ENCODE results near the gene TRPV4.

TRPV4 gene

GRCh38 chr12:109775172-109775881 lies 57.9 kb downstream of the TRPV4 start:
- FAIRE-seq: no peak

DNA sequence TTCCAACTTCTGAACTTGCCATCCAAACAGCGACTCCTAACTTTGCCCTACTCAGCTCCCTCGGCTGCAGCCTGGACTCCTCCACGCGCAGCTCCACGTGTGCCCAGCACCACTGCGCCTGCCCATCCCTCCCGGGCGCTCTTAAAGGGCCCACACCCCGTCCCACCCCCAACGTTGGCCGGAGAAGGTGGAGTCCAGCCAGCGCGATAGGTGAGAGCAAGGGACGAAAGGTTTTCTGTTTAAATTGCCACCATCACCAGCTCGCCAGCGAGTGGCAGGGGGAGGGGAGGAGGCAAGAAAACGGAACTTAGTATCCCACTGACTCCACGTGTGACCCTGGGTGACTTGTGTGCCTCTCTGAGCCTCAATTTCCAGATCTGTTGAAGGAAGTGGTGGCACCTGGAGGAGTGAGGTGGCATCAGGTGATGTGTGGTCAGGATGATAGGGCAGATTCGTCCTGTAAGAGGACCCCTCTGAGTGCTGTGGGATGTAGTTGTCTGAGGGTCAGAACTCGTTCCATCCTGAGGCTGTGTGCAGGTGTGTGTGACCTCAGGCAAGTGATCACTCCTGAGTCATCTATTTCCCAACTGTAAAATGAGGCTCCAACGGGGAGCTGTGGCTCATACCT lies 59.7 kb downstream of the TRPV4 start:
- FAIRE-seq: no peak

- no peak for FAIRE-seq
Observed at GRCh38 chr12:109772622-109773321, 60.4 kb downstream of the TRPV4 start.

- no peak for FAIRE-seq
Observed at GRCh38 chr12:109771746-109772621, 61.2 kb downstream of the TRPV4 start.

- FAIRE-seq: no peak
Observed at GRCh38 chr12:109770861-109771670, 62.1 kb downstream of the TRPV4 start.

DNA sequence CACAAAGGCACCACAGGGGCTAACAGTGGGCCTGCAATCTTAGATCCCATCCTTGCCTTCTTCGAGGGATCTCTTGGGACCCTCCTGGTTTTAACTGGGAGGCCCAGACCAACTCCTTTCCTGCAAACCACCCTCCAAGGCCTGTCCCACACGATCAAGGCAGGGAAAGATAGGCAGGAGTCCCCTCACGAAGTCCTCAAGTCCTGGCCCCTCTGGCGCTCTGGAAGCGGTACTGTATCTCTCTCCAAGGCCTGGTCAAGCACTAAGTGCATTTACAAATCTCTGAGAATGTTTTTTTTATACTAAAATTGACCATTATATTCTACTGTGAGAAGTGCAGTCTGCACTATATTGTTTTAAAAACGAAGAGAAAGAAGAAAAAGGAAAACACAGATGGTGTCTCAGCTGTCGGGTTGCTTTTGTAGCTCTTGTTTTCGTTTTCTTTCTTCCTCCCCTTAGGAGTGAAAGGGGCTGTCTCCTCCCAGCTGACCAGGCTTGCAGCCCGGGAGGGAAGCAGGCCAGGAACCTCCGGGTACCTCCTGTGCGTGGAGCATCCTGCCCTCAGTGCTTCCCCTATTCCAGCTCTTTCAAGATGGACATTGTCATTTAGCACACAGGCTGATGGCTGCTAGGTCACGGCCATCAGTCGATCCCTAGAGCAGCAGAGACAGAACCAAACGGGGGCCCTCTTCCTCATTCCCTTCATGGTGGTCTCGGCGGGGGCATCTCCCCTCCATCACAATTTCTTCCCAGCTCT lies 62.9 kb downstream of the TRPV4 start:
- FAIRE-seq: no peak

DNA sequence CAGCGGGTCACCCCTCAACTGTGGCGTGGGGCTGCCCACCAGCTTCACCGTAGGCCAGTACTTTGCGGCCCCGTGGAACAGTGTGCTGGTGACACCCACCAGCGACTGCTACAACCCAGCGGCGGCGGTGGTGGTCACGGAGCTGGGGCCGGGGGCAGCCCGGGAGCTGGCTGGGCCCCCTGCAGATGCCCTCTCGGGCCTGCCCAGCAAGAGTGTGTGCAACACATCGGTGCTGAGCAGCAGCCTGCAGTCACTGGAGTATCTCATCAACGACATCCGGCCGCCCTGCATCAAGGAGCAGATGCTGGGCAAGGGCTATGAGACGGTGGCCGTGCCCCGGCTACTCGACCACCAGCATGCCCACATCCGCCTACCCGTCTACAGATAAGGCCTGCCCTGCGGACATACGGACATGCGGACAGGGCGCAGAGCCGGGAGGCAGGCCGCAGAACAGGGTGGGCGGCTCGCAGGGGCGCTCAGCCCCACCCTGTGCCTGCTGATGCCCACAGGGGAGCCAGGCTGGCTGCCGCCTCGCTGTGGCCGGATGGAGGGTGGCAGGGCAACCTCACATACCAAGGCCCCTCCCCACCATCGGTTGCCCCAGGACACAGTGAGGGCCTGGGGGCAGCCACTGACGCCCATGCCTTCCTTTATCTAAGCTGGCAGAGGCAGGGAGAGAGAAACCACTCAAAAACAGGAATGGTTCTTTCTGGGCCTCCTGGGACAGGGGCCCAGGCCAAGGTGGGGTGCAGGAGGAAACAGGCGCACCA lies 64.1 kb downstream of the TRPV4 start:
- FAIRE-seq: no peak

DNA sequence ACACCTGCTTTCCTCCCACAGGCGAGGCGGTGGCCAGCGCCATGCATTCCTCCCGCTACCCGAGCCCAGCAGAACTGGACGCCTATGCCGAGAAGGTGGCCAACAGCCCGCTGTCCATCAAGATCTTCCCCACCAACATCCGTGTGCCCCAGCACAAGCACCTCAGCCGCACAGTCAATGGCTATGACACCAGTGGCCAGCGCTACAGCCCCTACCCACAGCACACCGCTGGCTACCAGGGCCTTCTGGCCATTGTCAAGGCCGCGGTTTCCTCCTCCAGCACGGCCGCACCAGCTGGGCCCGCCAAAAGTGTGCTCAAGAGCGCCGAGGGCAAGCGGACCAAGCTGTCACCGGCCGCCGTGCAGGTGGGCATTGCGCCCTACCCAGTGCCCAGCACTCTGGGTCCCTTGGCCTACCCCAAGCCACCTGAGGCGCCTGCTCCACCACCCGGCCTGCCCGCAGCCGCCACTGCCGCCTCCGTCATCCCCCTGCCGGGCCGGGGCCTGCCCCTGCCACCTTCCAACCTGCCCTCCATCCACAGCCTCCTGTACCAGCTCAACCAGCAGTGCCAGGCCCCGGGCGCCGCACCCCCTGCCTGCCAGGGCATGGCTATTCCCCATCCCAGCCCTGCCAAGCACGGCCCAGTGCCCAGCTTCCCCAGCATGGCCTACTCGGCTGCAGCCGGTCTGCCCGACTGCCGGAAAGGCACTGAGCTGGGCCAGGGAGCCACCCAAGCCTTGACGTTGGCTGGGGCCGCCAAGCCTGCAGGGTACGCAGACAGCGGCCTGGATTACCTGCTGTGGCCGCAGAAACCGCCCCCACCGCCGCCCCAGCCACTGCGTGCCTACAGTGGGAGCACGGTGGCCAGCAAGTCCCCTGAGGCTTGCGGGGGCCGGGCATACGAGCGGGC lies 65.0 kb downstream of the TRPV4 start:
- FAIRE-seq: no peak

GRCh38 chr12:109767456-109767855 lies 65.7 kb downstream of the TRPV4 start:
- no peak for FAIRE-seq

GRCh38 chr12:109766251-109766778 lies 66.9 kb downstream of the TRPV4 start:
- FAIRE-seq: no peak

DNA sequence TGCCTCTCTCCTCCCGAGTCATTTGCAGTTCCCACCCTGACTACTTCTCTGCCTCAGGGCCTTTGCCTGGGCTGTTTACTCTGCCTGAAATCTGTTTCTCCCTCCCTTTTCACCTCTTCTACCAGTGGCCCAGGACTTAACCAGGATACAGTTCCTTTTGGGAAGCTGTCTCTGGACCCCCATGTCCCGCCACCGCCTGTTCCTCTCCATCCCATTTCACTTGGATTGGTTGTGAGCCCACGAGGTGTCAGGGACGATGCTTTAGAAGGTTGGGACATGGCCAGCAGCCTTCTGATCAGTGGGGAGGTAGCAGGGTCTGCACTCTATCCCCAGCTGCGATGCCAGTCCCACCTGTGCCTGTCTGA lies 67.8 kb downstream of the TRPV4 start:
- FAIRE-seq: no peak

GRCh38 chr12:109764776-109765445 lies 68.3 kb downstream of the TRPV4 start:
- no peak for FAIRE-seq

- no peak for FAIRE-seq
Observed at GRCh38 chr12:109764123-109764522, 69.1 kb downstream of the TRPV4 start.

GRCh38 chr12:109763201-109763841 lies 69.9 kb downstream of the TRPV4 start:
- FAIRE-seq: no peak

GRCh38 chr12:109762673-109763191 lies 70.5 kb downstream of the TRPV4 start:
- FAIRE-seq: no peak

DNA sequence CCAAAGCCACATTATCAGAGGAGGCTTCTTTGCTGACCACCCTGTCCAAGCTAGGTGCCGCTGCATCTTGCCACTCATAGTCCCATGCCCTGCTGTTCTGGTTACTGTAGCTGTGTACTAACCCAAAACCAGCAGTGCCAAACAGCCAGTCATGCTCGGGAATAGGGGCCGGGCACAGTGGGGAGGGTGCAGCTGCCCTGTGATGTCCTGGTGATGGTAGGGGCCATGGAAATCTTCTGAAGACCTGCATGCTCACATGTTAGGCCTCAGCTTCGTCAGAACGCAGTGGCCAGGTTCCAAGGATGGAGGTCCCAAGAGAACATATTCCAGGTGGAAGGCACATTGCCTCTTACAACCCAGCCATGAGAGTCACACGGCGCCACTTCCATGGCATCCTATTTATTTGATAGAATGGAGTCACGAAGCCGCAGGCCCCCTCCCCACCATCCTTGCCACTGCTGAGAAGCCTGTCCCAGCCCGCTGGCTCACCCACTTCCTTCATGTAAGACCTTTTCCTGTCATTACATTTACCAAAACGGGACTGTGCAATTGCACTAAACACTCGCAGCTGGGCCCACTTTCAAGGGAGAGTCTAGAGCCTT lies 71.0 kb downstream of the TRPV4 start:
- no peak for FAIRE-seq
